Erythroblast (primary cell): ENCODE results near the gene DAB1.

Experiments used
- GATA1 ChIP-seq: IDR thresholded peaks from 2 replicates; pipeline ENCODE4 v1.6.1; 2011; ENCODE audit warnings: low read depth, mild to moderate bottlenecking, control low read depth, low read length, moderate library complexity
- POLR2A ChIP-seq: IDR thresholded peaks from 2 replicates; pipeline ENCODE4 v1.6.1; 2011; ENCODE audit warnings: mild to moderate bottlenecking, low read length

DNA sequence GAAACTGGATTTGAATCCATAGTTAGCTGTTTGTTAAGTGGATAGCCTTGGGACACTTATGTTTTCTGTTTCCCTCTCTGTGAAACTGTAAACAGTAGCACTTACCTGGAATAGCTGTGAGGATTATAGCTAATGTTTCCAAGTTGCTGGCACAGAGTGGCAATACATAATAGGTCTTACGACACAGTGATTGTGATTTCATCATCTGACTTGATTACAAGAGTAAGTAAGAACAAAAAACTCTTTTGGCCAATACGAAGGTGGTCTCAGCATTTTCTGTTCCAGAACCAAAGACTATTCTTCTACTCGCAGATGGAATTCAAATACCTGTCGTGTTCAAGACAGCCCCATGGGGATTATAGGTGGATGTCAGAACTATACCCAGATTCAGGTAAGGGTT, 460.2 kb downstream of the DAB1 start:
- TF ChIP-seq POLR2A, result no peak
- no peak for TF ChIP-seq GATA1
